HG02884 (cell line): ENCODE measurements around the gene POU6F2.

Experiments
- ATAC-seq: cut with Tn5 transposase; IDR thresholded peaks from one replicate; pipeline ENCODE4 v1.9.1; 2021; ENCODE audit warnings: mild to moderate bottlenecking, moderate library complexity; ENCODE audit not compliant: unreplicated experiment

Gene POU6F2

DNA sequence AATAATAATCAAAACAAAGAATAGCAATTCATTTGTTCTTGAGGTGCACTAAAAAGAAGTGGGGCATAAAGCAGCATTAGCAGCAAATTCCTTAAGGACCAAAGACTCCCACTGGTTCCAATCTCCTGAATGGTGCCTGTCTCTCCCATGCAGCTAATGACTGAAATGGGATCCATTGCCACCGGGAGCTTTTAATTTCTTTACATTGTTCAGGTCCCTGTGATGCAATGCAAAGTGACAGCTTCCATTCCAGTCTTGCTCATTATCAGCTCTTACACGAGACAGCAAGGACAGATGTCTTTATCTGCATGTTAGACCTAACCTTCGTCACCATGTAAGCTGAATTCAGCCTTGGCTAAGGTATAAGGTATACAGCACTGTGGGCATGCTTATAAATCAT is 148.1 kb downstream of the POU6F2 start:
- ATAC-seq = no peak

DNA sequence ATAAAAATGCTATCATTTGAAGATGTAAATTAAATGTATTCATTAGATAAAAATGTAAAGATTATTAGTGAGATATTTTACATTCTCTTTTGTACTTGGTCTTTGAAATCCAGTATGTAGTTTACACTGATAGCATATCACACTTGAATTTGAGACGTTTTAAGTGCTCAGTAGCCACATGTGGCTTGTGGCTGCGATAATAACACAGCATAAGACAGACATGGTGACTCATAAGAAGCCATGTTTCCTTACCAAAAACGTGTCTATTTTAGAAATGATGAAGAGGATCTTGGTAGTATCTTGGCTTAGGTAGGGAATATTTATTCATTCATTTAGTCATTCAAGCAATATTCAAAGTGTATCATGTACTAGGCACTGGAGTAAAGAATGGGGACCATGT is 149.3 kb downstream of the POU6F2 start:
- ATAC-seq = no peak

- no peak for ATAC-seq
Measured at GRCh38 chr7:39128287-39128843, 150.7 kb downstream of the POU6F2 start.

- ATAC-seq = no peak
Measured at GRCh38 chr7:39130274-39130673, 152.6 kb downstream of the POU6F2 start.

GRCh38 chr7:39130857-39131526 is 153.3 kb downstream of the POU6F2 start:
- no peak for ATAC-seq

DNA sequence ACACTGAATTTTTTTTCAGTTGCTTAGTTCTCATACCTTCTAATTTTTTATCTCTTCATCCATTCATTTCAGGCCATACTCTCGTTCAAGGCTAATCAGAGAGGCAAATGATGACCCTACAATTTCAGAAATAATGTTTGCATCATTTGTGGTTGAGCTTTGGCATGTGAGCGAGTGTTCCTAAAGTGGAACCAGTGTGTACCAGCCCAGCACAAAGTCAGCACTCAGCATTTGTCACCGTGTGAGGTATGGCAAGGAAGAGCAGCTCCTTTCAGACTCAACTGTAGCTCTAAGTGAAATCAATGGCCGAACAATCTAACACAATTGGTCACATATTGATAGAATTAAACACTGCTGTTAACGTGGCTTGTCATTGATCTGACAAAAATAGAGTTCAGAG is 154.6 kb downstream of the POU6F2 start:
- no peak for ATAC-seq

- ATAC-seq = no peak
Measured at GRCh38 chr7:39133088-39133487, 155.4 kb downstream of the POU6F2 start.

- ATAC-seq = no peak
Measured at GRCh38 chr7:39137480-39137879, 159.8 kb downstream of the POU6F2 start.

DNA sequence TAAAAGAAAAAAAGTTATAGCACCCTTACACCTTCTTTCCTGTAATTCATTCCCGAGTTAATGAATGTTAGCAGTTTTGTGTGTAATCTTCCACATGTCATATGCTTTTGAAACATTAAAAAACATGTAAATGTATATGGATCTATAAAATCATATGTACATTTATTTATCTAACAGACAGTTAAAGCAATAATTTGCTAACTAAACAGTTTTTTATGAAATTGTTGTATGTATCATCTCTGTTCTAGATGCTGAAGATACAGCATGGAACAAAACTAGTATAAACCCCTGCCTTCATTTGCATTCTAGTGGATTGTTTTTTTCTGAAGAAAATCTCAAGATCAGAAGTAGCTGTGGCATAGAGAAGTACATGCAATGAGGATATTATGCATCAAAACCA is 165.0 kb downstream of the POU6F2 start:
- no peak for ATAC-seq

- no peak for ATAC-seq
Measured at GRCh38 chr7:39144420-39144819, 166.7 kb downstream of the POU6F2 start.

- no peak for ATAC-seq
Measured at GRCh38 chr7:39145283-39145682, 167.6 kb downstream of the POU6F2 start.

DNA sequence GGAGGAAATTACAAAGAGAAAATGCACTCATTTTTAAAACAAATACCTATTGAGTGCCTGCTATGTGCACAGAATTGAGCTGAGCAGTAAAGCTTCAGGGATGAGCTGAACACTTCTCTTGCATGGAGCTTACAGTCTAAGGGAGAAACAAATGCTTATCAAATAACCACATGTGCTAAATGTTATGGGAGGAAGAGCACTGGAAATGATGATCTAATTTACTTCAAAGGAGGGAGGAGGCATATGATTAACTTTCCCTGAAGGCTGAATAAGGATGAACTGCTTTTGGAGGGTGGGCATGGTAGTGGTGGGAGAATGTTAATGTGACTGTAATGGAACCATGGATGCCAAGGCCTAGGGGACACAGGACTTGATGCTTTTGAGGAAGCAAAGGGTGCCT is 168.2 kb downstream of the POU6F2 start:
- ATAC-seq = no peak

DNA sequence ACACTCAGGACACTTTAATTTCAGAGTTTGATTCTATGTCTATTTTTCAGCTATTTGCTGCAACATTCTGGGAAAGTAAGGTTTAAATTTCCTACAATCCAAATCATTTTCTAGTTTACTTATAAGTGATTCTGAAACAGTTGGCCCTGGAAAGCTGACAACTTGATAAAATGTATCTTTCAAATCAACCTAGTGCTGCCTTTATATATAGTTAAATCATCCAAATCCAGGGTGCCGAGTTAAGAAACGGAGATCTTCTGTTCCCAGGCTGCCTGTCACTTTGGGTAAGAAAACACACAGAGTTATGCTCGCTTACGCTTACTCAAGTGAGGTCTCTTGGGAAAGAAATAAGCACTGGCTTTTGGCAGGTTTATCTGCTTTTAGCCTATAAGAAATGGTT is 175.0 kb downstream of the POU6F2 start:
- ATAC-seq = no peak

GRCh38 chr7:39153113-39153512 is 175.4 kb downstream of the POU6F2 start:
- ATAC-seq = no peak

DNA sequence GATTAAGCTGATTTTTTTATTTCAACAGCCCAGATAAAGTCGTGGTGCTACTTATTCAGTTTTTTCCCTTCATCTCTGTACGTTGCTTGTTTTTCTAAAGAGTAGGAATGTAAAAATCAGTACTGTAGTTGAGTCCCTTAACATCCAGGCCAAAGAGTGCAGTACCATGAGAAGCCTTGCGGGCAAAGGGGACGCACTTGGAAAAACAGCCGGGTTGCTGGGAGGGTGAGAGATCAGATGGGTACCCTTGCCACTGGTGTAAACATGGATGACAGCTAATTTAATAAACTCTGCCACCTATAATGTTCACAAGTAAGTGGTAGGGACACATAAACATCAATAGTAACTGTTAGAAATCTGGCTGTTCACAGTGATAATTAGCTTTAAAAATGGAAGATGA is 175.9 kb downstream of the POU6F2 start:
- no peak for ATAC-seq

- no peak for ATAC-seq
Measured at GRCh38 chr7:39154815-39155214, 177.1 kb downstream of the POU6F2 start.

DNA sequence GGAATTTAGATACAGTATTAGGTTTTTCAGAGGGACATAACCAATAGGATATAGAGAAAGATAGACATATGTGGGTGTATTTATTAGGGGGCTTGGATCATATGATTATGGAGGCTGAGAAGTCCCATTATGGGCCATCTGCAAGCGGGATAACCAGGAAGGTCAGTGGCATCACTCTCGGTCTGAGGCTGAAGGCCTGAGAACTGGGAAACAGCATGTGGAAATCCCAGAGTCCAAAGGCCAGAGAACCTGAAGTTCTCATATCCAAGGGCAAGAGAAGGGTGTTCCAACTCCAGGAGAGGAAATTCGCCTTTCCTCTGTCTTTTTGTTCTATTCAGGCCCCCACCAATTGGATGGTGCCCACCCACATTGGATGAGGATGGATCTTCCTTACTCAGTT is 180.7 kb downstream of the POU6F2 start:
- ATAC-seq = no peak

- no peak for ATAC-seq
Measured at GRCh38 chr7:39161903-39162302, 184.2 kb downstream of the POU6F2 start.

- ATAC-seq = no peak
Measured at GRCh38 chr7:39164887-39165286, 187.2 kb downstream of the POU6F2 start.

DNA sequence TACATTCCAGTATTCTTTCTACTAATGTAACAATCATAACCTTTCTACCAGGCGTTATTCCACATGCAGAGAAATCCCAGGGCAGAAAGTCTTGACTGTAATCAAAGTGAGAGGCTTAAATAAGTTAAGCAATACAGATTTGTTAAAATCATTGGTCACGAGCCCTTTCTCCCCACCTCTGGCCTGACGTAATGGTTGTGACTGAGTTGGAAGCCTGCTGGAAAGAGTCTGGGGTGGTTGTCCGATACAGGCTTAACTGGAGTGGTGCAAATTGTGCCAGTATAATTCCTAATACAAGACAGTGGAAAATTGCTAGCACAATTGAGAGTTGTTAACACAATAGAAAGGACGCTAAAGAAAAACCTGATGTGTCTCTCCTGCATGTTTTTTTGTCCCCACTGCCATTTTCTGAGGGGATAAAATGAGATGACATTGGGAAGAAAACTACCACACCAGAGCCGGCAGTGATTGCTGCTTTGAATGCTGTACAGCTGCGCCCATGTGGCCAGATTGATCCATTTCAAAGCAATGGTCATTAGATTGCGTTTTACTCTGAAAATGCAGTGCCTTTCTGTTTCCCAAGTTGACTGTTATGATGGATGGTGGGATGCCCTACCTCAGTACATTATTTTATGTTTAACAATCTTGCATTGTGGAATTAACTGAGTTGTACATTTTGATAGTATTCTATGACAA is 190.8 kb downstream of the POU6F2 start:
- no peak for ATAC-seq

DNA sequence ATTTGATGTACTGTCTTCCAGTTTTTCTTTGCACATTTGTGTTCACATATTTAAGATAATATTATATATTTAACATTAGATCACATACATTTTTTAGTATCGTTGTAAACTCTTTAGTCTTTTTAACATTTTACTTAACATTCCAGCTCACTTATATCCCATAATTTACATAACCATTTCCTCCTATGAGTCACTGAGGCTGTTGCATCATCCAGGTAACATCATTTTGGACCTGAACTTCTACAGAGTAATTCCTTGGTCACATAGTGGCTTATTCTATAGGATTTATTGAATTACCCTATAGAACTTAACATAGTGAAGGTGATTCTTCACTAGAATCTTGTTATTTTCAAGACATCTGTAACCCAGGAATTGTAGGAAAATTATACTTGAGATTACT is 194.4 kb downstream of the POU6F2 start:
- no peak for ATAC-seq

GRCh38 chr7:39181398-39181797 is 203.7 kb downstream of the POU6F2 start:
- no peak for ATAC-seq
